ENCODE measurements around the gene C1QTNF3.

C1QTNF3 gene

DNA sequence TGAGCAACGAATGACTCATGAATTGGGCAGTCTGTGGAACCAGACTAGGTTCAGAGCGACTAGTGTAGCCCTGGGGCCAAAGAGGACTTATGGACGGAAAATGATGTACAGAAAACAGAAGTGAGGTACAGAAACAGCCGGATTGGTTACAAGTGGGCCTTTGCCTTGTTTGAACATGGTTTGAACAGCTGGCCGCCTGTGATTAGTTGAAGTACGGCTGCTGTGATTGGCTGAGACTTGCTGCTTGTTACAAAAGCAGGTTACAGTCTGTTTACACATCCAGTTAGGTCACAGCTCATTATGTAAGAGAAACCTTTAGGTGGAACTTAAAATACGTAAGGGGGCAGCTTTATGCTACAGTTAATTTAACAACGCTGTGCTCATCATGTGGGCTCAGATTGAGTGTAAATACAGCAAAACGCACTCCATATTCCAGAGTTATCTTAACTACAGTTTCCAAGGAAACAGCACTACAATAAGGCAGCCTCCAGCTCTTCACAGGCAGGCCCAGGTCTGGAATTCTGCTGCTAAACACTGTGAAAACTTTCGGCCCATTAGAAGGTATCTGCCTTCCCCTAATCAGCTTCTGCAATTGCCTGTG is 41.7 kb downstream of the C1QTNF3 start:
- no peak for DNase-seq (ENCODE audit: low spot score)
- TF ChIP-seq, protein P1, sequence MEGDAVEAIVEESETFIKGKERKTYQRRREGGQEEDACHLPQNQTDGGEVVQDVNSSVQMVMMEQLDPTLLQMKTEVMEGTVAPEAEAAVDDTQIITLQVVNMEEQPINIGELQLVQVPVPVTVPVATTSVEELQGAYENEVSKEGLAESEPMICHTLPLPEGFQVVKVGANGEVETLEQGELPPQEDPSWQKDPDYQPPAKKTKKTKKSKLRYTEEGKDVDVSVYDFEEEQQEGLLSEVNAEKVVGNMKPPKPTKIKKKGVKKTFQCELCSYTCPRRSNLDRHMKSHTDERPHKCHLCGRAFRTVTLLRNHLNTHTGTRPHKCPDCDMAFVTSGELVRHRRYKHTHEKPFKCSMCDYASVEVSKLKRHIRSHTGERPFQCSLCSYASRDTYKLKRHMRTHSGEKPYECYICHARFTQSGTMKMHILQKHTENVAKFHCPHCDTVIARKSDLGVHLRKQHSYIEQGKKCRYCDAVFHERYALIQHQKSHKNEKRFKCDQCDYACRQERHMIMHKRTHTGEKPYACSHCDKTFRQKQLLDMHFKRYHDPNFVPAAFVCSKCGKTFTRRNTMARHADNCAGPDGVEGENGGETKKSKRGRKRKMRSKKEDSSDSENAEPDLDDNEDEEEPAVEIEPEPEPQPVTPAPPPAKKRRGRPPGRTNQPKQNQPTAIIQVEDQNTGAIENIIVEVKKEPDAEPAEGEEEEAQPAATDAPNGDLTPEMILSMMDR (IDR thresholded peaks at IDR 0.05; ENCODE audit: extremely low read depth, missing control alignments): no peak

DNA sequence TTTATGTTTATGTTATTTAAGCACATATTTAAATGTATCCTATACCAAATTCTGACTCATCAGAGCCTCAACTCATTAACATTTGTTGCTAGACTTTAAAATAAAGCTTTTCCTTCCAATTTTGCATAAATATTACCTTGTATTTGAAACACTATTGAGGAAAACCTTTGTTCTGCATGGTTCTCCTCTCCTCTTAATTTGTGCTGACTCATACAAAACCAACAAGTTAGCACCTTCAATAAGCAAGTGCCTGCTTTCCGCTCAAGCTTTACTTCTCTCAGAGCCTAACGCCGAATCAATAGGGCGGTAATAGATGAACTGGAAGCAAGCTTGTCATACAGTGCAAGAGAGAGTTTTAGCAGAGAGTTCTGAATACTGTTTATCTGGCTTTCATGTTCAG is 43.0 kb downstream of the C1QTNF3 start:
- TF ChIP-seq, protein P1 (IDR thresholded peaks at IDR 0.05; ENCODE audit: extremely low read depth, missing control alignments): no peak
- no peak for DNase-seq (ENCODE audit: low spot score)

DNA sequence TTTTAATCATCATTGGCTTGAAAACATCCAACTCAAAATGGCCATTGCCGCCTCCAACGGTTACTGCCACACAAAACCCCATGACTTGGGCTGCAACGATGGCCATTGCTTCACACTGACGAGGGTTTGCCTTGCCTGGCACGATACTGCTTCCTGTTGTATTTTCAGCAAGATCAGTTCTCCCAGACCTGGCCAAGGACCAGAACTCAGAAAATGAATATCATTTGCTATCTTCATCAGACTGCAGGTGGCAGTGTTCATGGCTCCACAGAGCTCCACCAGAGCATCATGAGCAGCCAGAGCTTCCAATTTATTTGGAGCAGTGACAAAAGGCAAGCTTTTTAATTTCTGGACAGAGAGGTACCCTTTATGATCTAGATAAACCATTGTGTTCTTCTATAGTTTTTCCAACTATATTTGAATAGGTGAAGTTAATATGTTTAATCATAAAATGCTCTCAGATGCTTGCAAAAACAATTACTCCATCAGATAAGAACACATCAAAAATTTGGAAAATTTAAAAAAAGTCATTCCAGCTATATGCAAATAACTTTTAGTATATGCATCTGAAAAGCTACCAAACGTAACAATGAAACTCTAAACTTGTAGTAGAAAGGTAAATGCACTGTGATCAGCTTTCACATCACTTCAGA is 45.6 kb downstream of the C1QTNF3 start:
- TF ChIP-seq, protein P1 (IDR thresholded peaks at IDR 0.05; ENCODE audit: extremely low read depth, missing control alignments): peak; percentile 27
- peak; percentile 52 for DNase-seq (ENCODE audit: low spot score)

DNA sequence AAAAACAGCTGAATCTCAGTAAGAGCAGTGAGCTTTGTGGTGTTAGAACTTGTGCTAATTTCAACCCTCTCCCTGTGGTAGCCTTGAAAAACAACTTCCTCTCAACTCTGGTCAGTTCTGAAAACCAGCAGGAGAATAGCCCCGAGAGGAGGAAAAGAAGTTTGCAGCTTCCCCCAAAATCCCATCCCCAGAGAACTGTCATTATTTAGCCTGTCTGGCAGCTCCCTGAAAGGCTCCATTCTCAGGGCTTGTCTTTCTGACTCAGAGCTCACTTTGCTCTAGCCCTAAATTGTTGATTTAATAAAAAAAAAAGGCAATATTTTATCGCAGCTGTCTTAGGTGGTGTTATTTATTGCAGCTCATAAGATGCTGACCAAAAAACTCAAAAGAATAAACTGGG is 47.1 kb downstream of the C1QTNF3 start:
- TF ChIP-seq, protein P1 (IDR thresholded peaks at IDR 0.05; ENCODE audit: extremely low read depth, missing control alignments): no peak
- DNase-seq (ENCODE audit: low spot score): no peak

DNA sequence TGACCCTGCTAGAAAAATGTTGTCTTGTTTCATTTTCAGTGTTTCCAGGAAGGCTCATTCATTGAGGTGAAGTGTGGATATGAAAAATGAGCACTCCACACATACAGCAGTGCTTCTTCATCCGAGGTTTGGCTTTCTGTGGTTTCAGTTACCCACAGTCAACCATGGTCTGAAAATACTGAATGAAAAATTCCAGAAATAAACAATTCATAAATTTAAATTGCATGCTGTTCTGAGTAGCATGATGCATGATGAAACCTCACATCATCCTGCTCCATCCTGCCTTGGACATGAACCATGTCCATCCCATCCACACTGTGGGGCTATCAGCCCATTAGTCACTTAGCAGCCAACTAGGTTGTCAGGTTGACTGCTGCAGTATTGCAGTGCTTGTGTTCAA is 48.2 kb downstream of the C1QTNF3 start:
- TF ChIP-seq, protein P1 (IDR thresholded peaks at IDR 0.05; ENCODE audit: extremely low read depth, missing control alignments): no peak
- DNase-seq (ENCODE audit: low spot score): no peak

DNA sequence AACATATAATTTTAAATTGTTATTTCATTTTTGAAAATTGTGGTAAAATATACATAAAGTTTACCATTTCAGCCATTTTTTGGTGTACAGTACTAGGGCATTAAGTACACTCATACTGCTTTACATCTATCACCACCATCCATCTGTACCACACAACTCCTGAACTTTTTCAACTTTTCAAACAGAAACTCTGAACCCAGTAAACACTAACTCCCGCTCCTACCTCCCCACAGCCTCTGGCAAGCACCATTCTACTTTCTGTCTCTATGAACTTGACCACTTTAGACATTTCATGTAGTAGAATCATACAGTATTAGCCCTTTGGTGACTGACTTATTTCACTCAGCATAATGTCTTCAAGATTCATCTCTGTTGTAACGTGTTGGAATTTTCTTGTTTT is 50.1 kb downstream of the C1QTNF3 start:
- no peak for DNase-seq (ENCODE audit: low spot score)
- TF ChIP-seq, protein P1 (IDR thresholded peaks at IDR 0.05; ENCODE audit: extremely low read depth, missing control alignments): no peak

DNA sequence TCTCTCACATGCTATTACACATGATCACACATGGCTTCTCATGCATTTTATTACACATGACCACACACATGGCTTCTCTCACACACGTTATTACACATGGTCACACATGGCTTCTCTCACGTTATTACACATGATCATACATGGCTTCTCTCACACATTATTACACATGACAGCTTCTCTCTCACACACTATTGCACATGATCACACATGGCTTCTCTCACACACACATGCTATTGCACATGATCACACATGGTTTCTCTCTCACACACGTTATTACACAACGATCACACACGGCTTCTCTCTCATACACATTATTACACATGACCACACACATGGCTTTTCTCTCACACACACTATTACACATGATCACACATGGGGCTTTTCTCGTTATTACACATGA is 57.6 kb downstream of the C1QTNF3 start:
- DNase-seq (ENCODE audit: low spot score): no peak
- TF ChIP-seq, protein P1 (IDR thresholded peaks at IDR 0.05; ENCODE audit: extremely low read depth, missing control alignments): no peak
